Measurements from ENCODE around the gene SCN2B. TPM values are rescaled to one million over a fixed set of nuclear protein-coding genes. Genes with fewer than 3 reads are reported as not detected.

Gene SCN2B
- total RNA-seq, 1 donor from 2014 or later = 0.39 TPM

DNA sequence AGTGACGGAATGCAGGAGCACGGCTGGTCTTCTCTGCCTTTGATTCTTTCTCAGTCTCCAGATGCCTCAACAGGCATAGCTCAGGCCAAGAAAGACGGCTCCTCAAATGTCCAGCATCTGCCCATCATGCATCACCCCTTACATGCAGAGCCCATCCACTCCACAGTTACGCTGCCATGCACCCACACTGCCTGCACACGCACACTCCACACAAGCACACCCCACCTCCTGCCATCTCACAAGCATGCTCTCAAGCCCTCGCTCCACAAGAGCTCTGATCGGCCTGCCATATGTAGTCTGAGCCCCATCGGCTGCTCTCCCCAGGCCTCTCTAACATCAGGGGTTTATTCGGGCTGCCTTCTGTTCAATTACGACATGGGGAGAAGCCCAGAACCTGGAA lies 42.6 kb downstream of the SCN2B start:
- H3K36me3 Mint-ChIP-seq (ENCODE audit: unreplicated experiment) = no peaks in the 10 kb centered on the region
- peaks cover 5% of the 10 kb centered on the region for H3K4me1 Mint-ChIP-seq (ENCODE audit: low read depth, unreplicated experiment)
- DNase-seq = no peak
- TF ChIP-seq, protein P1, sequence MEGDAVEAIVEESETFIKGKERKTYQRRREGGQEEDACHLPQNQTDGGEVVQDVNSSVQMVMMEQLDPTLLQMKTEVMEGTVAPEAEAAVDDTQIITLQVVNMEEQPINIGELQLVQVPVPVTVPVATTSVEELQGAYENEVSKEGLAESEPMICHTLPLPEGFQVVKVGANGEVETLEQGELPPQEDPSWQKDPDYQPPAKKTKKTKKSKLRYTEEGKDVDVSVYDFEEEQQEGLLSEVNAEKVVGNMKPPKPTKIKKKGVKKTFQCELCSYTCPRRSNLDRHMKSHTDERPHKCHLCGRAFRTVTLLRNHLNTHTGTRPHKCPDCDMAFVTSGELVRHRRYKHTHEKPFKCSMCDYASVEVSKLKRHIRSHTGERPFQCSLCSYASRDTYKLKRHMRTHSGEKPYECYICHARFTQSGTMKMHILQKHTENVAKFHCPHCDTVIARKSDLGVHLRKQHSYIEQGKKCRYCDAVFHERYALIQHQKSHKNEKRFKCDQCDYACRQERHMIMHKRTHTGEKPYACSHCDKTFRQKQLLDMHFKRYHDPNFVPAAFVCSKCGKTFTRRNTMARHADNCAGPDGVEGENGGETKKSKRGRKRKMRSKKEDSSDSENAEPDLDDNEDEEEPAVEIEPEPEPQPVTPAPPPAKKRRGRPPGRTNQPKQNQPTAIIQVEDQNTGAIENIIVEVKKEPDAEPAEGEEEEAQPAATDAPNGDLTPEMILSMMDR (IDR thresholded peaks at IDR 0.05; ENCODE audit: partially characterized antibody, unreplicated experiment) = no peak
- peaks cover 2% of the 10 kb centered on the region for H3K9me3 Mint-ChIP-seq (ENCODE audit: unreplicated experiment)
- H3K4me3 Mint-ChIP-seq (ENCODE audit: unreplicated experiment) = no peak overlapping the region
- H3K27ac Mint-ChIP-seq (ENCODE audit: unreplicated experiment) = no peak overlapping the region
- no peaks in the 10 kb centered on the region for H3K27me3 Mint-ChIP-seq (ENCODE audit: unreplicated experiment)

DNA sequence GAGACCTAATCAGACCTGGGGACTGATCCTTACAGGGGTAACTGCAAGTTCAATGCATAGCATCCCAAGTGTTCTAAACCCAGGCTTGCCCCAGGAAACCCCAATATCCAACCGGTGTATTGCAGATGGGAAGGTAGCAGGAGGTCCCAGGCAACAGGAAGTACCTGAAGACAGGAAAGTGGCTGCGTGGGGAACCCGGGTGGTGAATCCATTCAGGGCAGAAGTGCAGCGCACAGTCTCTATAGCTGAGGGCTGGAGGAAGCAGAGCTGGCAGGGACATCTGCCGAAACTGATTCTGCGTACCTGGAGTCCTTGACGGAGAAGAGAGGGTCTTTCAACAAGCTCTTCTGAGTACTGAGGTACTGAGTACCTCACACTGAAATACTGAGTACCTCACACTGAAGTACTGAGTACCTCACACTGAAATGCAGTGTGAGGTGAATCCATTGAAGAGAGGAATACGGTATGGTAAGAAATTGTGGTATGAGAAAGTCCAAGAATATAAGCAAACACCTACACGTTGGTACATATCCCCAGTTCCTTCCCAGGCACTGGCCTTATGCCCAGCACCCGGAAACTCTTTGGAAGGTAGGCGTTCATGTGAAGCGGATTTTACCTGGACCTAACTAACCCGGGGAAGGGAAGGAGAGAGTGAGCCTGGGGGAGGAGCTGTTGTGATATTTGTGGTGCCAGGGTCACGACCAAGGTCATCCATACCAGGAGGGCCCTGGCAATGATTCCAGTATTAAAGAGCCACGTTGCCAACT lies 43.9 kb downstream of the SCN2B start:
- H3K9me3 Mint-ChIP-seq (ENCODE audit: unreplicated experiment) = peaks cover 2% of the 10 kb centered on the region
- H3K27me3 Mint-ChIP-seq (ENCODE audit: unreplicated experiment) = no peaks in the 10 kb centered on the region
- H3K36me3 Mint-ChIP-seq (ENCODE audit: unreplicated experiment) = no peaks in the 10 kb centered on the region
- H3K27ac Mint-ChIP-seq (ENCODE audit: unreplicated experiment) = no peak overlapping the region
- peaks cover 5% of the 10 kb centered on the region for H3K4me1 Mint-ChIP-seq (ENCODE audit: low read depth, unreplicated experiment)
- no peak overlapping the region for H3K4me3 Mint-ChIP-seq (ENCODE audit: unreplicated experiment)
- no peak for DNase-seq
- TF ChIP-seq, protein P1 (IDR thresholded peaks at IDR 0.05; ENCODE audit: partially characterized antibody, unreplicated experiment) = no peak

DNA sequence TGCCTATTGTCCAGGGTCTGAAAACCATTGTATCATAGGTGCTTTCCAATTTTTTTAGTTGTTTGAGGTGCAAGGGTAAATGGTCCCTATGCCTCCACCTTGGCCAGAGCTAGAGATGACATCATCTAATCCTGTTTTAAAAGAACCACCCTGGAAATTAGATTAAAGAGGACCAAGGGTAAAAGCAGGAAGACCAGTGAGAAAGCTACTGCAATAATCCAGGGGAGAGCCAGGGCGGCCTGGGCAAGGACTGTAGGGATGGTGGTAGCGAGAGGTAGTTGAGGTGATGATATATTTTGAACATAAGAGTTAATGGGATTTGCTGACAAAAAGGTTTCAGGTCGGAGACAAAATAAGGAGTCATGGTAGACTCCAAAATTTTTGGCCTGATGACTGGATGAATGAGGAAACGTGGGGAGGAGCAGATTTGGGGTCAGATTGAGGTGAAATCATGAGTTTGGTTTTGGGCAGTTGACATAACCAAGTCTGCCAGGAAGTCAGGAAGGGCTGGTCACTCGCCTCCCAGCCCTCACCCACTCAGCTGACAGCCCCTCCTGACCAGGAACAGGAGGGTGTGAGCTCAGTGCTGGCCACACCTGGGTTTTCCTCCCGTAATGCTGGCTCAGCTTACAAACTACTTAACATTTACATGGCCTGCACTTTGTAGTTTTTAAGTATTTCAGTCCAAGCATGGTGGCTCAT lies 46.8 kb downstream of the SCN2B start:
- DNase-seq = no peak
- no peak overlapping the region for H3K4me3 Mint-ChIP-seq (ENCODE audit: unreplicated experiment)
- H3K36me3 Mint-ChIP-seq (ENCODE audit: unreplicated experiment) = no peaks in the 10 kb centered on the region
- peaks cover 15% of the 10 kb centered on the region for H3K4me1 Mint-ChIP-seq (ENCODE audit: low read depth, unreplicated experiment)
- TF ChIP-seq, protein P1 (IDR thresholded peaks at IDR 0.05; ENCODE audit: partially characterized antibody, unreplicated experiment) = no peak
- peaks cover 2% of the 10 kb centered on the region for H3K27me3 Mint-ChIP-seq (ENCODE audit: unreplicated experiment)
- H3K9me3 Mint-ChIP-seq (ENCODE audit: unreplicated experiment) = peaks cover 3% of the 10 kb centered on the region
- H3K27ac Mint-ChIP-seq (ENCODE audit: unreplicated experiment) = no peak overlapping the region

DNA sequence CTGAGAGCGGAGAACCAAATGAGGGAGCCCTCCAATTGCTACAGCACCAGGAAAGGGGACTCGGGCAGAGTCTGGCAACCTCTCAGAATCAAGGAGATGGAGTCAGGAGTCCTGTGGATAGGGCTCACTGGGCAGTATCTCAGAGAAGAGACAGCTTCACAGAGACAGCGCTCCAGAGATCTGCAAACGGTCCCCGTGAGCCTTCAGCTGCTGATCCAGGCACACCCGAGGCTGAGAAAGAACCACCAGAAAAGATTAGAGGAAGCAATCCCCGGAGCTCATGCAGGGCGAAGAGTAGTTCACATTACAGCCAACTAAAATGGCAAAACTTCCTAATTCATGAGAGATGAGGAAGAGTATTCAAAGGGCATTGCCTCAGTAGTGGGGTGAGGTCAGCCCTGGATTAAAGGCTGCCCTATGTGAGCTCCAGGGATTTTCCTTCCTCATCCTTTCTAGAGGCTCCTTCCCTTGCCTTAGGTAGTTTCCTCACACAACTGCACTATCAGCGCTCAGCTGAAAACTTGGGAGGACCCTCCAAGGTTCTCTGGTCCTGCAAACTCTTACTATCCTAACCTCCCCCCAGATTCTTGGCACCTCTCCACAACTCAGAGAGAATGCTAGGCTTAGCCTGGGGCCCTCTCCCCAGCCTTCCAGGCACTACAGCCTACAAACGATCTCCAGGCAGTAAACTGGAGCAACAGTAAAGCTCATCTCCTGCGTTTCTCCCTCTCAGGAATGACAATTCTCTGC lies 47.5 kb downstream of the SCN2B start:
- TF ChIP-seq, protein P1 (IDR thresholded peaks at IDR 0.05; ENCODE audit: partially characterized antibody, unreplicated experiment) = no peak
- no peak overlapping the region for H3K27ac Mint-ChIP-seq (ENCODE audit: unreplicated experiment)
- H3K27me3 Mint-ChIP-seq (ENCODE audit: unreplicated experiment) = peaks cover 2% of the 10 kb centered on the region
- peaks cover 13% of the 10 kb centered on the region for H3K4me1 Mint-ChIP-seq (ENCODE audit: low read depth, unreplicated experiment)
- no peak for DNase-seq
- no peak overlapping the region for H3K4me3 Mint-ChIP-seq (ENCODE audit: unreplicated experiment)
- H3K36me3 Mint-ChIP-seq (ENCODE audit: unreplicated experiment) = no peaks in the 10 kb centered on the region
- H3K9me3 Mint-ChIP-seq (ENCODE audit: unreplicated experiment) = peaks cover 3% of the 10 kb centered on the region

Measured in glutamatergic neuron (in vitro differentiated cells).